Neuron (in vitro differentiated cells): Measurements from ENCODE around the gene THSD4.
A peak's percentile ranks its signal among the peaks of the same experiment; 100 is the strongest.

ENCODE experiments used
- H2AFZ ChIP-seq: one replicate; pipeline ENCODE4 v1.6.1; 2013; ENCODE audit warnings: low read depth, mild to moderate bottlenecking, inconsistent platforms, low read length, moderate library complexity
- H3K27me3 ChIP-seq: one replicate; pipeline ENCODE4 v1.6.1; 2013; ENCODE audit warnings: low read length; ENCODE audit not compliant: insufficient read depth
- H3K36me3 ChIP-seq: one replicate; pipeline ENCODE4 v1.6.1; 2013; ENCODE audit warnings: low read length; ENCODE audit not compliant: insufficient read depth
- H3K4me1 ChIP-seq: one replicate; pipeline ENCODE4 v1.6.1; 2013; ENCODE audit warnings: low read length; ENCODE audit not compliant: insufficient read depth
- H3K4me3 ChIP-seq: 2 replicates; pipeline ENCODE4 v1.5.1; 2013; ENCODE audit warnings: mild to moderate bottlenecking, low read length, moderate library complexity
- H3K9me3 ChIP-seq: one replicate; pipeline ENCODE4 v1.6.1; 2013; ENCODE audit warnings: low read length

Gene THSD4

DNA sequence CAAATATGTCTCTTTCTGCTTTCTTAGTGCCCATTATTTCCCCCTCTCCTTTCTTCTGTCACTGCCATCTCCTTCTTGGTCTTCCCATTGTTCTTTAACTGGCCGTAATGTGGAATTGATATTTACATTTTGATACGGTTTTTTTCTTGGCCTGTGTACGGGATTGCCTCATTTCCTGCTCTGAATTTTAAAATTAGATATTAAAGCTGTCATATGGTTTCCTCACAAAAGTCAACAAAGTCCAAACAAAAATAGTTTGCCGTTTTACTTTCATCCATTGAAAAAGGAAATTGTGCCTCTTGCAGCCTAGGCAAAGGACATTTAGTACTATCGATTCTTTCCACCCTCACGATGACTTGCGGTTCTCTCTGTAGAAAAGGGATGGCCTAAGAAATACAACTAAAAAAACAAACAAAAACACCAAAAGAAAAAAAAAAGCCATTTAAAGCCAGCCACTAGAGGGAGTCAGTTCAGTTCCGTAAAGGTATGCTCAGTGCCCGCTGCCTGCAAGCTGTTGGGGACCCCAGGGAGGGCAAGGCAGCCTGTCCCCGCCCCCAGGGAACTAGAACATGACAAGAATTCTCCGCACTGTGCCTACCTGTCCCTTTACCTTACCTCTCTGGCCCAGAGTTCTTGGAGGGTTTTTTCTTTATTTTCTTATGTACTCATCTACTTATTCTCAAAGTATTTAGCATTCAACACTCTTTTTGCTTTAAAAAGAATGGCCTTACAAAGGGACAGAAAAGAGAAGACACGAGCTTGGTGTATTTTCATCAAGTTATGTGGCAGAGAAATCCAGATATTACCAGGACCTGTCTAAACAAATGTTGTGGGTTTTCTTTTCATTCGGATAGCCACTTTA, 665.1 kb downstream of the THSD4 start:
- no peaks in the 10 kb centered on the region for H3K9me3 ChIP-seq
- peak overlapping the region; percentile 26 for H2AFZ ChIP-seq
- H3K36me3 ChIP-seq: no peaks in the 10 kb centered on the region
- no peak overlapping the region for H3K4me3 ChIP-seq
- H3K27me3 ChIP-seq: peaks cover 4% of the 10 kb centered on the region
- peaks cover 7% of the 10 kb centered on the region for H3K4me1 ChIP-seq

DNA sequence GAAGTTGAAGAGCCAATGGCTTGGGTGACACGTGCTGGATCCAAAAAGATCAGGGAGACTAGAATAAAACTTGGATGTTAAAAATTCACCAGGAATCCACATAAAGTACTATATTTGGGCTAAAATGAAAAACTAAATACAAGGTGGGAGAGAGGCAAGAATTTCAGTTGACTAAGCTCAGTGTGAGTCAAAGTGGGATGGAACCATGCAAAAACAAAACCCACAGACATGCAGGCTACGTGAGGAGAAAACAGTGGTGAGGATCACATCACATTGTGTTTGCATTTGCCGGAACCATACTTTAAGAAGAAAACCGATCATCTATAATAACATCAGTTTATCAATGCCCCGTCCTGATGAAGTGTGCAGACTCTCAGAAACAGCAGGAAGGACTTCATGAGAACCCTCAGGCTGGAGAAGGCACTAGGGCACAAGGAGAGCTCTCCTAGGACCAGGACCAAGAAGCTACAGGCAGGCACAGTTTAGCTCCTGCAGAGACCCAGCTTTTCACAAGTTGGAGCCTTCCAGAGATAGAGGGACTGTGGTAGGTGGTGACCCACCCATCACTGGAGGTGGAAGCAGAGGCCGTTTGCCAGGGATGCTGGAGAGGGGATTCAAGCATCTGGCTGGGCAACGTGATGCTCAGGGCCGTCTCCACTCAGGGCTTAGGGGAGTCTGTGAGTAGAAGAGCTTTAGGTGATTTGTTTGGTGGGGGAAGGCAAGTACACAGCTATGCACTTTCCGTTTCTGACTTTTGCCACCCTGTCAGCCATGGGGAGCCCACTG, 666.1 kb downstream of the THSD4 start:
- no peak overlapping the region for H2AFZ ChIP-seq
- peaks cover 4% of the 10 kb centered on the region for H3K27me3 ChIP-seq
- H3K36me3 ChIP-seq: no peaks in the 10 kb centered on the region
- H3K9me3 ChIP-seq: no peaks in the 10 kb centered on the region
- peaks cover 7% of the 10 kb centered on the region for H3K4me1 ChIP-seq
- H3K4me3 ChIP-seq: no peak overlapping the region

DNA sequence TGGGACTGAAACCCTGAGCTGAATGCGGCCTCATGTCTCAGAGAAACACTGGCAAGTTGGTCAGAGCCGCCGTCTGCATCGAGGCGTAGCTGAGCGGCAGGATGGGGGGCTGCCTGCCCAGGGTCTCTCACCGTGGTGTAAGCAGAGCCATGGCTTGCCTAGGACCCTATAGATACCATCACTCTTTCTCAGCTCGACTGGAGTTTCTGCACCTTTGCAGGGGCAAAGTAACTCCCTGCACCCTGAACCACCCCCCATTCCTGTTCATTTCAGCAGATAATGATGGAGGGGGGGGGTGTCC, 666.6 kb downstream of the THSD4 start:
- Histone ChIP-seq H3K4me3 (no peak overlapping the region), H3K36me3 (no peaks in the 10 kb centered on the region), H2AFZ (no peak overlapping the region), H3K4me1 (peaks cover 7% of the 10 kb centered on the region), H3K9me3 (no peaks in the 10 kb centered on the region), H3K27me3 (peaks cover 4% of the 10 kb centered on the region)

DNA sequence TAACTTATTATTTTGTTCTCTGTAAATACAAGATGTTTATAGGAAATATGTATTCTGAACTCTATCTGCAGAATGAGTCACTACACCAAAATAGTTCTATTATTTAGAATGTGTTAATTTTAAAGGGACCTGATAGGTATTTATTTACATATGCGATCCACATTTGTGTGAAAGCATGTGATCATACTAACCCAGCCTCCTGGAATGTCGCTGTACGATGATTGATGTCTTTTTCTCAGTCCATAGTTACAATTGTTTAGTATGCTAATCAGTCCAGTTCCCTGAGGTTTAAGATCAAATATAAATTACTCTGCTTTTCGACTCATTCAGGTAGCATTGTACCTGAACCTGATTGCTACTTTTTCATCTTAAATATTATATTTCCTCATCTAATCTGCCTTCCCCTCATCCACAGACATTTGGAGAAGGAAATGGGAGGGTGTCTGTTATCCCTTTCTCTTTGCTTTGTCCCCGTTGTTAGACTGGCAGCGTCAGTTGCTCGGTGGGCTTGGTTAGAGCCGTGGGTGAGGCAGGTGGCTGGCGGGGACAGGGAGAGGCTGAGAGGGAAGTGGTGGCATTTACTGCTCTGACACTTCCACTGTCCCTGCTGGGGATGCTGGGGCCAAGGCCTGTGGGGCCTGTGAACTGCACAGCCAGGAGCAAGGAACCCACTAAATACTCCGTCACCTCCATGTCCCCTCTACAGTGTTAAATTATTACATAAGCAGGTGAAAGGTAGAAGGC, 667.3 kb downstream of the THSD4 start:
- peaks cover 7% of the 10 kb centered on the region for H3K4me1 ChIP-seq
- H3K4me3 ChIP-seq: no peak overlapping the region
- no peak overlapping the region for H2AFZ ChIP-seq
- peaks cover 4% of the 10 kb centered on the region for H3K27me3 ChIP-seq
- no peaks in the 10 kb centered on the region for H3K9me3 ChIP-seq
- no peaks in the 10 kb centered on the region for H3K36me3 ChIP-seq

DNA sequence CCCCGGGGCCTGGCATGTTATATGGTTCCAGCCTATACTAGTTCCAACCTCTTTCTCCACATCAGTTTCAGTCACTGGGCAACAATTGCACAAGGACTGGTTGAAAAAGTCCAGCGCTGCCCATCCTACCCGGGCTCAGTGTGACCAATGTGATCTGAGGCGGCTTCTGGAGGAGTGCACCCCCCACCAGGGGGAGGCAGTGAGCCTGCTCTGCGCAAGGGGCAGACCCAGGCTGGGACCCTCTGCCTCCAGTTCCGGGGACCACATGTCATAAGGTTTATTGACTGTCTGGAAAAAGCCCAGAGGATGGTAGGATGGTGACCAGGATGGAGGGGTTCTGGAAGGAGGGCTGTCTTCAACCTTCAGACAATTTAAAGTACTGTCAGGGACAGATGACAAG, 669.4 kb downstream of the THSD4 start:
- Histone ChIP-seq H3K36me3 (no peaks in the 10 kb centered on the region), H3K4me1 (peaks cover 7% of the 10 kb centered on the region), H3K9me3 (no peaks in the 10 kb centered on the region), H3K4me3 (no peak overlapping the region), H3K27me3 (peaks cover 8% of the 10 kb centered on the region), H2AFZ (no peak overlapping the region)

DNA sequence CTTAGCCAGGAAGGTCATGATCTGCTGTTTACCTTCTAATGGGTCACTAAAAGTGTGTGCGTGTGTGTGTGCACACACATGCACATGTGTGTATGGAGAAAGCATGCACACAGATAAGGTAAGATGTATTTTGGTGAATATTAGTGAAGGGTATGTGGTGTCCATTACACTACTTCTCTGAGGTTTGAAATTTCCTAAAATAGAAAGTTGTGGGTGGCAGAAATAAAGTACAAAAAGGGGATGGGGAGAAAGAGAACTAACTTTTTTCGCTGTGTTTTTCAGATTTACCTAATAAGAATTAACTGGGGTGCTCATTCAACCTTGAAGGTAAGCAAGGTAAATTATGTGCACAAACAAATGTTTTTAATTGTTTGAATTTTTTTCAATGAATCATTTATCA, 670.7 kb downstream of the THSD4 start:
- Histone ChIP-seq H3K4me3 (no peak overlapping the region), H3K36me3 (no peaks in the 10 kb centered on the region), H2AFZ (no peak overlapping the region), H3K27me3 (peaks cover 8% of the 10 kb centered on the region), H3K9me3 (no peaks in the 10 kb centered on the region), H3K4me1 (peaks cover 7% of the 10 kb centered on the region)

DNA sequence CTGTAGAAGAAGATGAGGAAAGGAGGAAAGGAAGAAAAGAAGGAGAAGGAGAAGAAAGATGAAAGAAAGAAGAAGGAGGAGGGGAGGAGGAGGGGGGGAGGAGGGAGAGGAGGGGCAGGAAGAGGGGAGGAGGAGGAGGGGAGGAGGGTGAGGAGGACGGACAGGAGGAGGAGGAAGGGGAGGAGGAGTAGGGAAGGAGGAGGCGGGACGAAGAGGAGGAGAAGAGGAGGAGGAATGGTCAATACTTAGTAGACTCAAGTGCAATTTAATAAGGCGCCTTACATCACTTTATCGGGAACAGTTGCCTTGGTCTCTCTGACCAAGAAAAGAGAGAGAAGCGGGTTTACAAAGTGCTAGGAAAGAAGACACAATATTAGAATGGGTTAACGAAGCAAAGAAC, 671.4 kb downstream of the THSD4 start:
- peaks cover 4% of the 10 kb centered on the region for H3K27me3 ChIP-seq
- H3K9me3 ChIP-seq: no peaks in the 10 kb centered on the region
- no peak overlapping the region for H2AFZ ChIP-seq
- no peaks in the 10 kb centered on the region for H3K36me3 ChIP-seq
- H3K4me3 ChIP-seq: no peak overlapping the region
- peaks cover 7% of the 10 kb centered on the region for H3K4me1 ChIP-seq

DNA sequence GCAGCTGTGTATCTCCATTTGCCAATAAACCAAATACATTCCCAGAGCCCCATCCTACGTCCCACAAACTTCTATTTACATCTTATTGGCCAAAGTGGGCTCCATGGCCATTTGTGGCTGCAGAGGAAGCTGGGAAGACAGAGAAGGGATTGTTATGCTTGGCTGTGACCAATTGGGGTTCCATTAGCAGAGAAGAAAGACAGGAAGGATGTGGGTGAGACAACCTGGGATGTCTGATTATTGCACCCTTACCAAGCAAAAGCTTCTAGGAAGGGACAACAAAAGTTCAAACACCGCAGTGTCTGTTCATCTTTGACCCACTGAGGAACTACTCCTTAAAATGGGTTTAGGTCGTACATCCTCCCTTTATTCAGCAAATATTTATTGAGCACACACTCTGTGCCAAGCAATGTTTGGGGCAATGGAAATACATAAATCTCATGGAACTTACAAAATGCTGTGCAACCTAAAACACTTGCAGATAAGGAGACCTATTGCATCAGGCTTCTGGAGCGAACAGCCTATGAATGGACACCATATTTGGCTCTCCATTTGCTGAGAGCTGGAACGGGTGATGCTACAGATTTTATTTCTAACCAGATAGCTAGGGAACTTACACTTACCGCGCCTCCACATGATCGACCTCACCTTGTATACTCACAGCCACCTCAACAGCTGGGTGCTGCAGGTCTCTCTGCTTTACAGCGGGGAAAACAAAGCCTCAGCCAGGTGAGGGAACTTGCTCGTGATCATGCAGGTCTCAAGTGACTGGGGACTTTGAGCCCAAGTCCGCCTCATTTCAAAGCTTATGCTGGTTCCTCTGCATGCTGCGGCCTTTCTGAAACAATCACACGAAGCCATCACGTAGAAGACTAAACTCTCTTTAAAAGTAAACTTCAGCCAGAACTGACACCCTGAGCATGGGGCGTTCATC, 673.6 kb downstream of the THSD4 start:
- peaks cover 4% of the 10 kb centered on the region for H3K27me3 ChIP-seq
- H3K4me3 ChIP-seq: no peak overlapping the region
- H3K36me3 ChIP-seq: no peaks in the 10 kb centered on the region
- no peak overlapping the region for H2AFZ ChIP-seq
- no peaks in the 10 kb centered on the region for H3K4me1 ChIP-seq
- H3K9me3 ChIP-seq: no peaks in the 10 kb centered on the region

DNA sequence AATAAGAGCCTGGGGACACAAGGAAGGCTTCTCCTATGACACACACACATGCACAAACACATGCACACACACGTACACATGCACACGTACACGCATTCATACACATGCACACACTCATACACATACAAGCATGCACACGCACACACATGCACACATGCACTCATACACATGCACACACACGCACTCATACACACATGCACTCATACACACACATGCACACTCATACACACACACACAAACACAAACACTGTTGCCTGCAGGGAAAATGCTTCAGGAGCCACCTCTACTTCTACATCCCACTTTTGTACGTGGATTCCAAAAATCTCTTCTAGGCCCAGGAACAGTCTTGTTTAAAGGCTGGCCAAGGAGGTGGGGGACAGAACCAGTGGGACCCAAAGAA, 674.3 kb downstream of the THSD4 start:
- no peak overlapping the region for H3K4me3 ChIP-seq
- peaks cover 4% of the 10 kb centered on the region for H3K27me3 ChIP-seq
- no peaks in the 10 kb centered on the region for H3K9me3 ChIP-seq
- no peaks in the 10 kb centered on the region for H3K4me1 ChIP-seq
- H2AFZ ChIP-seq: no peak overlapping the region
- H3K36me3 ChIP-seq: no peaks in the 10 kb centered on the region

DNA sequence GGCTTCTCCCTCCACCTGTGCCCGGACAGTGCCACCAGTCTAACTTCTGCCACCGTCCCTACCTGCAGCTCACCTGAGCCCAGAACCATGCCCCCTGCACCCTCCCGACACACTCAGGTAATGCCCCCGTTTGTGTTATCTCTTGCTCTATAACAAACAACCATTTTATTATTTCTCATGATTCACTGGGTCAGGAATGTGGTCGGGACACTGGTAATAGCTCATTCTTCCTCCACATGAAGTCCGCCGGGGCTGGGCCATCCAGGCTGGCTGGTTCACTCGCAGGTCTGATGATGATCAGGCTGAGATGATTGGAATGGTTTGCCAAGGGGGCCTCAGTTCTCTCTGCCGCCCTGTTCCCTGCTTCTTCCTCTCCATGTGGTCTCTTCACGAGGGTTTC, 674.8 kb downstream of the THSD4 start:
- Histone ChIP-seq H2AFZ (no peak overlapping the region), H3K27me3 (peaks cover 4% of the 10 kb centered on the region), H3K4me1 (no peaks in the 10 kb centered on the region), H3K4me3 (no peak overlapping the region), H3K36me3 (no peaks in the 10 kb centered on the region), H3K9me3 (no peaks in the 10 kb centered on the region)

DNA sequence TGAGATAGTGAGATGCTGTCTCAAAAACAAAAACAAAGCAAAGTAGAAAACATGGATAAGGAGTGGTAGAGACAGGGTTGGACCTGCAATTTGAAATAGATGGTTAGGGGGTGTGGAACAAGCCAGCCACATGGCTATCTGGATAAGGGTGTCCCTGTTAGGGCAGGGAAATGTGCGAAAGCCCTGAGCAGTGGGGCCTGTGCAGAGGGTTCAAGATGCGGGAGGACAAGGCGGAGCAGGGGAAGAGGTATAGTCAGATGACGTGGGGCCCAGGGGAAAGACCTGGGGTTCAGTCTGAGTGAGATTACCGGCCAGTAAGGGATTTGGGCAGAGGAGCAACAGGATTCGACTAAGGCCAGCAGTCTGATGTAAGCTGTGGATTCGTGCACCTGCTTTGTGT, 676.7 kb downstream of the THSD4 start:
- no peaks in the 10 kb centered on the region for H3K4me1 ChIP-seq
- no peaks in the 10 kb centered on the region for H3K36me3 ChIP-seq
- H2AFZ ChIP-seq: no peak overlapping the region
- no peak overlapping the region for H3K4me3 ChIP-seq
- H3K27me3 ChIP-seq: peaks cover 4% of the 10 kb centered on the region
- no peaks in the 10 kb centered on the region for H3K9me3 ChIP-seq

DNA sequence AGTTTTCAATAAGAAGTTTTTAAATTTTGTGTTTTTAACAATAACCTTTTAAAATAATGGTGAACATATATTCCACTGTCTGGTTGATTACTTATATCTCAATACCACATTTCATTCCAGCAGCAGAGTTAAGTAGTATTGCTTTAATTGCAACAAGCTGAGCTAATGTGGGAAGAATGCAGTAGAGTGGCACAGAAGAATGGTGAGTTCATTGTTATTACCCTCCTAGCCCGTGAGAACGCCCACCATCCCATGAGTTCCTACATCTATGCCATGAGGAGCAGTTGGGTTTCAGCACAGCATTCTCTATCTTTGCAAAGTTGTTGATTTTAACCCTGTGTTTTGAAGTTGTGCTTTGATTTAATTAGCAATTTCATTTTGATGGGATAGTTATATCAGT, 677.2 kb downstream of the THSD4 start:
- peaks cover 4% of the 10 kb centered on the region for H3K27me3 ChIP-seq
- no peaks in the 10 kb centered on the region for H3K4me1 ChIP-seq
- no peak overlapping the region for H3K4me3 ChIP-seq
- no peak overlapping the region for H2AFZ ChIP-seq
- H3K36me3 ChIP-seq: no peaks in the 10 kb centered on the region
- H3K9me3 ChIP-seq: no peaks in the 10 kb centered on the region
